ENCODE results near the gene SWAP70. TPM values are rescaled to one million over a fixed set of nuclear protein-coding genes. Genes with fewer than 3 reads are reported as not detected.

Gene SWAP70
- total and polyA plus RNA-seq, 9 of the 15 experiments (the other 6 are each of a cell fraction or from before 2014, with no cell fraction given): 1.7 to 4.9 (median 3.9) TPM

GRCh38 chr11:9691865-9692264 is 28.0 kb downstream of the SWAP70 start (continued):
- TF ChIP-seq VEZF1 (CRISPR knock-in tag; IDR thresholded peaks at IDR 0.05) (no peak), POLR2AphosphoS5 (IDR thresholded peaks at IDR 0.05; ENCODE audit: control insufficient read depth, insufficient read depth, low read depth, low read length) (no peak), MEIS2 (IDR thresholded peaks at IDR 0.05; ENCODE audit: partially characterized antibody) (no peak), MTF1 (CRISPR knock-in tag; IDR thresholded peaks at IDR 0.05; ENCODE audit: borderline replicate concordance) (no peak)

GRCh38 chr11:9692691-9693090 is 28.8 kb downstream of the SWAP70 start:
- CTCF ChIA-PET (ENCODE audit: low intra/inter-chr PET ratio): no interaction called here
- no peaks in the 10 kb centered on the region for H3K9me3 ChIP-seq (replicated peaks; ENCODE audit: control insufficient read depth, insufficient read depth, low read depth, low read length)
- no peak overlapping the region for H2AFZ ChIP-seq (ENCODE audit: low read depth, low read length)
- POLR2A ChIA-PET: no interaction called here
- no peaks in the 10 kb centered on the region for H4K20me1 ChIP-seq (replicated peaks; ENCODE audit: control insufficient read depth, insufficient read depth, low read length)
- H3K27me3 ChIP-seq (ENCODE audit: control insufficient read depth in 2 of 2, insufficient read depth in 2 of 2, low read length in 2 of 2): no peaks in the 10 kb centered on the region
- in situ Hi-C loops (cut with MboI): no loop called here
- H3K4me3 ChIP-seq: no peak overlapping the region
- H3K27ac ChIP-seq (ENCODE audit: extremely low read depth, low read depth, low read length): no peak overlapping the region
- H3K4me1 ChIP-seq (replicated peaks in 1 of 2; ENCODE audit: control insufficient read depth in 2 of 2, insufficient read depth in 2 of 2, low read length in 2 of 2): no peaks in the 10 kb centered on the region; a peak in 1 of 5 replicates
- 29% methylated on average over 2 of the region's 2 CpGs for WGBS (ENCODE audit: insufficient coverage, low coverage, missing lambda C conversion rate)
- ATAC-seq (no peak), DNase-seq (ENCODE audit: extremely low read depth in 1 of 4, low spot score in 3 of 4) (no peak), FAIRE-seq (no peak)
- intact Hi-C loops (cut with micrococcal nuclease): no loop called here
- no peaks in the 10 kb centered on the region for H3K9me1 ChIP-seq (ENCODE audit: control insufficient read depth, insufficient read depth, low read length)
- BruUV-seq (replicated peaks): no TSS peak
- H3K36me3 ChIP-seq (ENCODE audit: control insufficient read depth, insufficient read depth, low read length): no peaks in the 10 kb centered on the region
- H3K9ac ChIP-seq (ENCODE audit: insufficient read depth in 1 of 2, low read depth in 2 of 2, low read length in 2 of 2): no peak overlapping the region
- no peaks in the 10 kb centered on the region for H3K79me2 ChIP-seq (ENCODE audit: control insufficient read depth, insufficient read depth, low read length)
- H3K4me2 ChIP-seq (ENCODE audit: insufficient read depth, low read length): no peak overlapping the region
- TF ChIP-seq HDGF (IDR thresholded peaks at IDR 0.05): no peak
- no peak for TF ChIP-seq TCFL5 (CRISPR knock-in tag; conservative IDR thresholded peaks at IDR 0.05)
- no peak for TF ChIP-seq EP300 (IDR thresholded peaks at IDR 0.05; ENCODE audit: low read length)
- TF ChIP-seq SRSF3 (IDR thresholded peaks at IDR 0.05; ENCODE audit: insufficient read depth, low read length): no peak
- TF ChIP-seq CEBPG (CRISPR knock-in tag; IDR thresholded peaks at IDR 0.05): no peak
- TF ChIP-seq CEBPG (tag; conservative IDR thresholded peaks at IDR 0.05 in 1 of 2, IDR thresholded peaks at IDR 0.05 in 1 of 2): no peak
- TF ChIP-seq ZNF583 (CRISPR knock-in tag; IDR thresholded peaks at IDR 0.05): no peak
- no peak for TF ChIP-seq ELK1 (CRISPR knock-in tag; IDR thresholded peaks at IDR 0.05)

Measured in K562 (cell line).